Measurements from ENCODE around the gene ST3GAL5.

GRCh38 chr2:85921659-85922058 is 32.9 kb upstream of the ST3GAL5 start:
- TF ChIP-seq CTCF (IDR thresholded peaks at IDR 0.05 in 4 of 5, conservative IDR thresholded peaks at IDR 0.05 in 1 of 5) (no peak), POLR2A (IDR thresholded peaks at IDR 0.05) (no peak)
